ENCODE results near the gene PRKAG2.

The PRKAG2 gene

GRCh38 chr7:151806204-151806603 is 70.7 kb downstream of the PRKAG2 start:
- TF ChIP-seq CTCF (IDR thresholded peaks at IDR 0.05; ENCODE audit: insufficient read depth, low read depth, low read length, missing control alignments), result no peak
- DNase-seq (ENCODE audit: low read depth), result peak; percentile 63
- H3K4me3 ChIP-seq (ENCODE audit: low read length), result no peak overlapping the region

- H3K4me3 ChIP-seq (ENCODE audit: low read length), result no peak overlapping the region
- no peak for DNase-seq (ENCODE audit: low read depth)
- no peak for TF ChIP-seq CTCF (IDR thresholded peaks at IDR 0.05; ENCODE audit: insufficient read depth, low read depth, low read length, missing control alignments)
These were observed 71.7 kb downstream of the PRKAG2 start for GRCh38 chr7:151805191-151805590.

- no peak overlapping the region for H3K4me3 ChIP-seq (ENCODE audit: low read length)
- DNase-seq (ENCODE audit: low read depth), result no peak
- TF ChIP-seq CTCF (IDR thresholded peaks at IDR 0.05; ENCODE audit: insufficient read depth, low read depth, low read length, missing control alignments), result no peak
These were observed 72.2 kb downstream of the PRKAG2 start for GRCh38 chr7:151804756-151805155.

- H3K4me3 ChIP-seq (ENCODE audit: low read length), result no peak overlapping the region
- DNase-seq (ENCODE audit: low read depth), result no peak
- TF ChIP-seq CTCF (IDR thresholded peaks at IDR 0.05; ENCODE audit: insufficient read depth, low read depth, low read length, missing control alignments), result no peak
These were observed 73.1 kb downstream of the PRKAG2 start for GRCh38 chr7:151803841-151804240.

- no peak for TF ChIP-seq CTCF (IDR thresholded peaks at IDR 0.05; ENCODE audit: insufficient read depth, low read depth, low read length, missing control alignments)
- no peak for DNase-seq (ENCODE audit: low read depth)
- H3K4me3 ChIP-seq (ENCODE audit: low read length), result no peak overlapping the region
These were observed 74.5 kb downstream of the PRKAG2 start for GRCh38 chr7:151802469-151802846.

GRCh38 chr7:151801782-151802468 is 75.0 kb downstream of the PRKAG2 start:
- H3K4me3 ChIP-seq (ENCODE audit: low read length), result no peak overlapping the region
- DNase-seq (ENCODE audit: low read depth), result no peak
- TF ChIP-seq CTCF (IDR thresholded peaks at IDR 0.05; ENCODE audit: insufficient read depth, low read depth, low read length, missing control alignments), result no peak

- DNase-seq (ENCODE audit: low read depth), result no peak
- H3K4me3 ChIP-seq (ENCODE audit: low read length), result no peak overlapping the region
These were observed 75.6 kb downstream of the PRKAG2 start for GRCh38 chr7:151801291-151801690.

More at GRCh38 chr7:151801291-151801690, 75.6 kb downstream of the PRKAG2 start:
- TF ChIP-seq CTCF (IDR thresholded peaks at IDR 0.05; ENCODE audit: insufficient read depth, low read depth, low read length, missing control alignments), result no peak
